Mesendoderm (in vitro differentiated cells): ENCODE data around the gene DYNC1LI2.
"Not testable (repeated sequence)": the region's sequence is repeated elsewhere in the genome, so short reads cannot be mapped to it uniquely, and the experiment has no call there.

Experiments
- DNase-seq: peaks from one replicate; pipeline ENCODE4 v3.0.0; 2013
- H2AK5ac ChIP-seq: 2 replicates; pipeline ENCODE4 v1.6.1; 2013; ENCODE audit warnings: low read length, inconsistent platforms
- H2BK120ac ChIP-seq: 2 replicates; pipeline ENCODE4 v1.6.1; 2013; ENCODE audit warnings: low read depth, mild to moderate bottlenecking, low read length, moderate library complexity, mixed read lengths
- H2BK15ac ChIP-seq: replicated peaks from 2 replicates; pipeline ENCODE4 v1.6.1; 2013; ENCODE audit warnings: low read depth, mild to moderate bottlenecking, moderate library complexity
- H2BK5ac ChIP-seq: 2 replicates; pipeline ENCODE4 v1.6.1; 2013; ENCODE audit warnings: low read length, inconsistent platforms
- H3K18ac ChIP-seq: 2 replicates; pipeline ENCODE4 v1.6.1; 2013; ENCODE audit warnings: mild to moderate bottlenecking, low read length, mixed read lengths
- H3K23ac ChIP-seq: one replicate; pipeline ENCODE4 v1.6.1; 2013; ENCODE audit warnings: low read length
- H3K27ac ChIP-seq: 2 replicates; pipeline ENCODE4 v1.5.1; 2013; ENCODE audit warnings: low read depth, mild to moderate bottlenecking, inconsistent platforms, low read length, moderate library complexity
- H3K27me3 ChIP-seq: 2 replicates; pipeline ENCODE4 v1.6.1; 2013; ENCODE audit warnings: low read length, control low read depth, mild to moderate bottlenecking, inconsistent platforms; ENCODE audit not compliant: insufficient read depth, poor library complexity
- H3K36me3 ChIP-seq: 2 replicates; pipeline ENCODE4 v1.6.1; 2013; ENCODE audit warnings: low read length, inconsistent platforms; ENCODE audit not compliant: control insufficient read depth, insufficient read depth
- H3K4ac ChIP-seq: one replicate; pipeline ENCODE4 v1.6.1; 2013; ENCODE audit warnings: low read depth, mild to moderate bottlenecking, low read length, moderate library complexity
- H3K4me1 ChIP-seq: 2 replicates; pipeline ENCODE4 v1.6.1; 2013; ENCODE audit warnings: low read depth, low read length, inconsistent platforms; ENCODE audit not compliant: control insufficient read depth
- H3K4me2 ChIP-seq: 2 replicates; pipeline ENCODE4 v1.6.1; 2013; ENCODE audit warnings: low read length
- H3K4me3 ChIP-seq: 2 replicates; pipeline ENCODE4 v1.5.1; 2013; ENCODE audit warnings: mild to moderate bottlenecking, low read length
- H3K56ac ChIP-seq: one replicate; pipeline ENCODE4 v1.6.1; 2013; ENCODE audit warnings: low read length
- H3K79me1 ChIP-seq: 2 replicates; pipeline ENCODE4 v1.6.1; 2013; ENCODE audit warnings: low read length, inconsistent platforms
- H3K79me2 ChIP-seq: 2 replicates; pipeline ENCODE4 v1.6.1; 2013; ENCODE audit warnings: mild to moderate bottlenecking, low read length; ENCODE audit not compliant: control insufficient read depth, insufficient read depth
- H3K9ac ChIP-seq: 2 replicates; pipeline ENCODE4 v1.6.1; 2013; ENCODE audit warnings: low read length, inconsistent platforms
- H4K5ac ChIP-seq: one replicate; pipeline ENCODE4 v1.6.1; 2013; ENCODE audit warnings: low read length
- H4K8ac ChIP-seq: one replicate; pipeline ENCODE4 v1.6.1; 2013; ENCODE audit warnings: low read depth, mild to moderate bottlenecking, control low read depth, low read length, moderate library complexity
- WGBS: extraction: QIAGEN DNeasy Blood & Tissue Kit; methylation state at CpG from one replicate; pipeline ENCODE4 v1.1.7; 2013; ENCODE audit warnings: low lambda C conversion rate, missing lambda C conversion rate; ENCODE audit not compliant: insufficient coverage; ENCODE audit errors: extremely low coverage; 5-methylcytosine and 5-hydroxymethylcytosine counted together

The DYNC1LI2 gene

GRCh38 chr16:66687906-66688625 is 63.3 kb downstream of the DYNC1LI2 start:
- H3K36me3 ChIP-seq, result no peaks in the 10 kb centered on the region
- H2BK15ac ChIP-seq, result no peak overlapping the region
- DNase-seq, result no peak
- peaks cover 5% of the 10 kb centered on the region for H3K79me1 ChIP-seq
- WGBS, result no CpG with 5 or more reads among the region's 9 CpGs
- no peak overlapping the region for H3K9ac ChIP-seq
- H3K79me2 ChIP-seq, result no peaks in the 10 kb centered on the region
- H3K27me3 ChIP-seq, result no peaks in the 10 kb centered on the region
- no peak overlapping the region for H4K8ac ChIP-seq
- no peak overlapping the region for H3K4me3 ChIP-seq
- H3K4me2 ChIP-seq, result no peak overlapping the region
- no peak overlapping the region for H3K4ac ChIP-seq
- no peaks in the 10 kb centered on the region for H3K4me1 ChIP-seq
- no peak overlapping the region for H3K56ac ChIP-seq
- H4K5ac ChIP-seq, result no peak overlapping the region
- H2BK5ac ChIP-seq, result no peak overlapping the region
- H3K27ac ChIP-seq, result no peak overlapping the region
- H3K23ac ChIP-seq, result peak overlapping the region; percentile 24
- no peak overlapping the region for H2BK120ac ChIP-seq
- no peak overlapping the region for H2AK5ac ChIP-seq
- H3K18ac ChIP-seq, result no peak overlapping the region

GRCh38 chr16:66685501-66686115 is 65.8 kb downstream of the DYNC1LI2 start:
- H3K27me3 ChIP-seq, H3K4me1 ChIP-seq, H4K5ac ChIP-seq, DNase-seq, H3K4me3 ChIP-seq, H3K27ac ChIP-seq, H4K8ac ChIP-seq, H3K36me3 ChIP-seq, H2AK5ac ChIP-seq, H2BK120ac ChIP-seq, H3K79me1 ChIP-seq, H3K4me2 ChIP-seq, H3K9ac ChIP-seq, H3K18ac ChIP-seq, H3K23ac ChIP-seq, H3K4ac ChIP-seq, H3K79me2 ChIP-seq, H2BK15ac ChIP-seq, H2BK5ac ChIP-seq: not testable (repeated sequence)
- WGBS, result no CpG with 5 or more reads among the region's 14 CpGs
- H3K56ac ChIP-seq, result peak overlapping the region; percentile 42

GRCh38 chr16:66682271-66682670 is 69.1 kb downstream of the DYNC1LI2 start:
- Histone ChIP-seq H2AK5ac (no peak overlapping the region), H4K5ac (no peak overlapping the region), H3K56ac (no peak overlapping the region), H3K4me1 (no peaks in the 10 kb centered on the region), H3K4me3 (no peak overlapping the region), H3K36me3 (no peaks in the 10 kb centered on the region), H3K27me3 (no peaks in the 10 kb centered on the region), H3K4ac (no peak overlapping the region), H2BK120ac (no peak overlapping the region), H3K79me2 (no peaks in the 10 kb centered on the region), H3K79me1 (peaks cover 5% of the 10 kb centered on the region), H2BK15ac (no peak overlapping the region), H3K27ac (no peak overlapping the region), H2BK5ac (no peak overlapping the region), H3K23ac (no peak overlapping the region), H3K18ac (no peak overlapping the region), H3K9ac (no peak overlapping the region), H4K8ac (no peak overlapping the region), H3K4me2 (no peak overlapping the region)
- DNase-seq, result no peak
- WGBS, result no CpG with 5 or more reads among the region's 1 CpG

- Histone ChIP-seq H3K4me3 (no peak overlapping the region), H3K4me1 (no peaks in the 10 kb centered on the region), H2BK15ac (no peak overlapping the region), H3K27me3 (no peaks in the 10 kb centered on the region), H3K4me2 (no peak overlapping the region), H3K79me1 (peaks cover 5% of the 10 kb centered on the region), H2BK5ac (no peak overlapping the region), H3K23ac (no peak overlapping the region), H3K27ac (no peak overlapping the region), H3K79me2 (no peaks in the 10 kb centered on the region), H3K18ac (no peak overlapping the region), H3K9ac (no peak overlapping the region), H4K5ac (no peak overlapping the region), H2BK120ac (no peak overlapping the region), H3K4ac (no peak overlapping the region), H2AK5ac (no peak overlapping the region), H3K56ac (no peak overlapping the region), H3K36me3 (no peaks in the 10 kb centered on the region), H4K8ac (no peak overlapping the region)
- no peak for DNase-seq
- no CpG with 5 or more reads among the region's 4 CpGs for WGBS
Measured at GRCh38 chr16:66681676-66682075, 69.7 kb downstream of the DYNC1LI2 start.

GRCh38 chr16:66678337-66678736 is 73.1 kb downstream of the DYNC1LI2 start:
- no peaks in the 10 kb centered on the region for H3K79me2 ChIP-seq
- no peak for DNase-seq

More at GRCh38 chr16:66678337-66678736, 73.1 kb downstream of the DYNC1LI2 start:
- no peak overlapping the region for H3K18ac ChIP-seq
- H2AK5ac ChIP-seq, result no peak overlapping the region
- H3K23ac ChIP-seq, result no peak overlapping the region
- H3K4me1 ChIP-seq, result no peaks in the 10 kb centered on the region
- no peak overlapping the region for H2BK120ac ChIP-seq
- no peaks in the 10 kb centered on the region for H3K27me3 ChIP-seq
- no peak overlapping the region for H2BK15ac ChIP-seq
- H3K56ac ChIP-seq, result no peak overlapping the region
- no peak overlapping the region for H3K4me2 ChIP-seq
- no peak overlapping the region for H4K8ac ChIP-seq
- no peak overlapping the region for H3K9ac ChIP-seq
- H3K79me1 ChIP-seq, result peaks cover 5% of the 10 kb centered on the region
- H3K36me3 ChIP-seq, result no peaks in the 10 kb centered on the region
- H3K4me3 ChIP-seq, result no peak overlapping the region
- H2BK5ac ChIP-seq, result no peak overlapping the region
- whole genome bisulfite sequencing, result no CpG with 5 or more reads among the region's 2 CpGs
- H3K27ac ChIP-seq, result no peak overlapping the region
- no peak overlapping the region for H4K5ac ChIP-seq
- H3K4ac ChIP-seq, result no peak overlapping the region
